ENCODE measurements around the gene NCOA5.

Gene NCOA5

DNA sequence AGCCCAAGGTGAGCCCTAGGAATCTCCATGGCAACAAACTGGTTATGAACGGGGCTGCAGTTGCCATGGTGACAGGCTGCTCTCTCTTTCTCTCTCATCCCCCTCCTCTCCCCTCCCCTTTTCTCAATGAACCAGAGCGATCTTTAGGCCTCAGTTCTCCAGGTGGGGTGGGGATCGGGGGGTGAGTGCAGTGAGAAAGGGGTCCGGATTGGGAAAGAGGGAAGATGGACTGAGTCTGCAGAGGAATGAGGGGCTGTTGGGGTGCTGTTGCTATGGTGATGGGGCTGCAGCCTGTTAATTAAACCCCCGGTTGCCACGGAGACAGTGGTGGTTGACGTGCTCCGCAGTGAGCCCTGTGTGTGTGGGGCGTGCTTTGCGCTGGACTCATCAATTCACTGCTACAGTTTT, 64.4 kb downstream of the NCOA5 start:
- intact Hi-C loops (cut with DNase I; ENCODE audit: low total_unique reads), result no loop called here
- no peaks in the 10 kb centered on the region for H3K36me3 ChIP-seq
- no peak for TF ChIP-seq CTCF (IDR thresholded peaks at IDR 0.05)
- no peak overlapping the region for H3K27ac ChIP-seq
- no peak for DNase-seq
- no peak overlapping the region for H3K4me3 ChIP-seq
- H3K4me1 ChIP-seq, result peaks cover 0 to 19% (median 15%) of the 10 kb centered on the region in 4 donors
- no peaks in the 10 kb centered on the region for H3K9me3 ChIP-seq
- H3K27me3 ChIP-seq, result peaks cover 8 to 99% of the 10 kb centered on the region in 2 donors

DNA sequence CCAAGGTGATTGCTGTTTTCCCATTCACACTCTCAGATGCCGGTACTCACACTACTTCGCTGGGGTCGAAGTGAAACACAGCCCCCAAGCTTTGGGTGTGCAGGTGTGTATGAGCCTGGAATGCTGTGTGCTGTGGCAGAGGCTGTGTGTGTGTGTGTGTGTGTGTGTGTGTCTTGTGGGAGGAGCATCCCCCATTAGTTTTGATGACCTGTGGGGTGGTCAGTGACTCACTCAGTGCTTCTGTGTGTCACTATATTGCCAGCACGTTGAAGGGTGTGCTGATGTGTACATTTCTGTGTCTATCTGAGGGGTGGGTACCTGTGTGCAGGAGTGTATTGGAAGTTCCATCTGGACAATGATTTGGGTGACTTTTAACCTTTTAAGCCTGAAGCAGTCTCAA, 65.8 kb downstream of the NCOA5 start:
- intact Hi-C loops (cut with DNase I; ENCODE audit: low total_unique reads), result loop anchor here (5.0 kb wide), 1 partner anchor 148 kb away; no protein-coding TSS in a partner anchor
- H3K27me3 ChIP-seq, result peaks cover 5 to 98% of the 10 kb centered on the region in 2 donors

GRCh38 chr20:46023148-46023484, 66.6 kb downstream of the NCOA5 start:
- no peak for TF ChIP-seq CTCF (IDR thresholded peaks at IDR 0.05)
- Histone ChIP-seq H3K4me1 (peaks cover 0 to 19% (median 15%) of the 10 kb centered on the region in 4 donors), H3K36me3 (no peaks in the 10 kb centered on the region), H3K27me3 (peaks cover 5 to 98% of the 10 kb centered on the region in 2 donors), H3K27ac (no peak overlapping the region), H3K9me3 (no peaks in the 10 kb centered on the region), H3K4me3 (no peak overlapping the region)
- intact Hi-C loops (cut with DNase I; ENCODE audit: low total_unique reads), result loop anchor here (5.0 kb wide), 1 partner anchor 149 kb away; no protein-coding TSS in a partner anchor
- no peak for DNase-seq

More for the DNA sequence above, 65.8 kb downstream of the NCOA5 start:
- Histone ChIP-seq H3K4me3 (no peak overlapping the region), H3K36me3 (no peaks in the 10 kb centered on the region), H3K27ac (no peak overlapping the region), H3K9me3 (no peaks in the 10 kb centered on the region), H3K4me1 (peaks cover 0 to 19% (median 15%) of the 10 kb centered on the region in 4 donors)
- DNase-seq, result no peak
- TF ChIP-seq CTCF (IDR thresholded peaks at IDR 0.05), result no peak

DNA sequence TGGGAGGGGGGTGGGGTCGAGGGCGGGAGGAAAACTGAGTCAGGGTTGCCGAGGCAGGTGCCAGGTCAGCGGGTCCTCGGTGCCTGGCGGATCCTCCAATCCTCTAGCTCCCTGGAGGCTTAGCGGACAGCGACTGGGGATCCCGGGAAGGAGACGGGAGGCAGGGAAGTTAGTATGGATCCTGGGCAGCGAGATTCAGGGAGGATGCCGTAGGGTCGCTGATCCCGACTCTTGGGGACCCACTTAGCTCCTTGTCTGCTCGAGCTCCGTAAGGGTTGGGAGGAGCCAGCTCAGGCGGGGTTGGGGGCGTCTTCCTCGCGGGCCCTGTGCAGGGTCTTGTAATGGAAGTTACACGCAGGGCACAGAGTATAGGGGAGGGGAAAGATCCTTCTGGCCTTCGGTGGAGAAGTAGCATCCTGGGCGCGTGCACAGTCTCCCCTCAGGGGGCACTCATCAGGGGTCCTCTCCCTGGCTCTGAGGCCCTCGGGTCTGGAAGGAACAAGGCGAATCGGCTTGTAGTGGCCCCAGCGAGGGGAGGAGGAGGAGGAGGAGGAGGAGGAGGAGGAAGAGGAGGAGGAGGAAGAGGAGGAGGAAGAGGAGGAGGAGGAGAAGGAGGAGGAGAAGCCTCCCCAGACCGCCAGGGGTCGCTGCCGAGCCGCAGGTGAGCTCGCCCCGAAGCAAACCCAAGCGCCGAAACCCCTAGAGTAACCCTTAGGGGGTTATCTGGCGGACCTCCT, 67.2 kb downstream of the NCOA5 start:
- peaks cover 0 to 19% (median 15%) of the 10 kb centered on the region in 4 donors for H3K4me1 ChIP-seq
- H3K4me3 ChIP-seq, result no peak overlapping the region
- H3K27ac ChIP-seq, result no peak overlapping the region
- peak; percentile 64 to 65 for TF ChIP-seq CTCF (IDR thresholded peaks at IDR 0.05)
- H3K9me3 ChIP-seq, result no peaks in the 10 kb centered on the region
- H3K27me3 ChIP-seq, result peaks cover 5 to 95% of the 10 kb centered on the region in 2 donors
- intact Hi-C loops (cut with DNase I; ENCODE audit: low total_unique reads), result loop anchor here (5.0 kb wide), 1 partner anchor 150 kb away; no protein-coding TSS in a partner anchor
- H3K36me3 ChIP-seq, result no peaks in the 10 kb centered on the region
- no peak for DNase-seq

- H3K27me3 ChIP-seq, result peaks cover 5 to 87% of the 10 kb centered on the region in 2 donors
These were observed 68.1 kb downstream of the NCOA5 start for GRCh38 chr20:46021361-46022359.

More at GRCh38 chr20:46021361-46022359, 68.1 kb downstream of the NCOA5 start:
- DNase-seq, result no peak
- no peak for TF ChIP-seq CTCF (IDR thresholded peaks at IDR 0.05)
- intact Hi-C loops (cut with DNase I; ENCODE audit: low total_unique reads), result loop anchor here (5.0 kb wide), 1 partner anchor 151 kb away; no protein-coding TSS in a partner anchor
- H3K9me3 ChIP-seq, result no peaks in the 10 kb centered on the region
- no peaks in the 10 kb centered on the region for H3K36me3 ChIP-seq
- H3K27ac ChIP-seq, result no peak overlapping the region
- peaks cover 0 to 19% (median 15%) of the 10 kb centered on the region in 4 donors for H3K4me1 ChIP-seq
- H3K4me3 ChIP-seq, result peak overlapping the region; percentile 24 to 40

Data from tibial artery (tissue), 4 donors.